ENCODE measurements around the gene HSPG2. TPM values are rescaled to one million over a fixed set of nuclear protein-coding genes. Genes with fewer than 3 reads are reported as not detected.

The HSPG2 gene
- total and polyA plus RNA-seq, 10 of the 15 experiments (the other 5 are each of a cell fraction or from before 2014, with no cell fraction given), result 0.30 to 3.4 (median 0.73) TPM; not detected in 2

- in situ Hi-C loops (cut with MboI) (loop anchor here (25.0 kb wide), 1 partner anchor 1805 kb away; no protein-coding TSS in a partner anchor), intact Hi-C loops (cut with micrococcal nuclease; ENCODE audit: unreplicated experiment) (loop anchor here (5.0 to 10.0 kb wide), 2 partner anchors 80 to 182 kb away; no protein-coding TSS in a partner anchor)
- DNase-seq (ENCODE audit: low read depth, low spot score), result peak; percentile 74
- TF ChIP-seq, protein P1, sequence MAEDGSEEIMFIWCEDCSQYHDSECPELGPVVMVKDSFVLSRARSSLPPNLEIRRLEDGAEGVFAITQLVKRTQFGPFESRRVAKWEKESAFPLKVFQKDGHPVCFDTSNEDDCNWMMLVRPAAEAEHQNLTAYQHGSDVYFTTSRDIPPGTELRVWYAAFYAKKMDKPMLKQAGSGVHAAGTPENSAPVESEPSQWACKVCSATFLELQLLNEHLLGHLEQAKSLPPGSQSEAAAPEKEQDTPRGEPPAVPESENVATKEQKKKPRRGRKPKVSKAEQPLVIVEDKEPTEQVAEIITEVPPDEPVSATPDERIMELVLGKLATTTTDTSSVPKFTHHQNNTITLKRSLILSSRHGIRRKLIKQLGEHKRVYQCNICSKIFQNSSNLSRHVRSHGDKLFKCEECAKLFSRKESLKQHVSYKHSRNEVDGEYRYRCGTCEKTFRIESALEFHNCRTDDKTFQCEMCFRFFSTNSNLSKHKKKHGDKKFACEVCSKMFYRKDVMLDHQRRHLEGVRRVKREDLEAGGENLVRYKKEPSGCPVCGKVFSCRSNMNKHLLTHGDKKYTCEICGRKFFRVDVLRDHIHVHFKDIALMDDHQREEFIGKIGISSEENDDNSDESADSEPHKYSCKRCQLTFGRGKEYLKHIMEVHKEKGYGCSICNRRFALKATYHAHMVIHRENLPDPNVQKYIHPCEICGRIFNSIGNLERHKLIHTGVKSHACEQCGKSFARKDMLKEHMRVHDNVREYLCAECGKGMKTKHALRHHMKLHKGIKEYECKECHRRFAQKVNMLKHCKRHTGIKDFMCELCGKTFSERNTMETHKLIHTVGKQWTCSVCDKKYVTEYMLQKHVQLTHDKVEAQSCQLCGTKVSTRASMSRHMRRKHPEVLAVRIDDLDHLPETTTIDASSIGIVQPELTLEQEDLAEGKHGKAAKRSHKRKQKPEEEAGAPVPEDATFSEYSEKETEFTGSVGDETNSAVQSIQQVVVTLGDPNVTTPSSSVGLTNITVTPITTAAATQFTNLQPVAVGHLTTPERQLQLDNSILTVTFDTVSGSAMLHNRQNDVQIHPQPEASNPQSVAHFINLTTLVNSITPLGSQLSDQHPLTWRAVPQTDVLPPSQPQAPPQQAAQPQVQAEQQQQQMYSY (CRISPR knock-in tag; IDR thresholded peaks at IDR 0.05), result no peak
- no peak for TF ChIP-seq EZH2 (IDR thresholded peaks at IDR 0.05; ENCODE audit: borderline replicate concordance, control insufficient read depth, low read depth, low read length)
- TF ChIP-seq IRF4 (IDR thresholded peaks at IDR 0.05; ENCODE audit: low read depth, low read length), result no peak
- no peak for TF ChIP-seq CHD4 (IDR thresholded peaks at IDR 0.05)
- TF ChIP-seq ASH2L (IDR thresholded peaks at IDR 0.05; ENCODE audit: borderline replicate concordance, low read depth), result no peak
- TF ChIP-seq FOS (IDR thresholded peaks at IDR 0.05; ENCODE audit: borderline replicate concordance, extremely low read depth, insufficient read length), result no peak
- TF ChIP-seq SMAD5 (IDR thresholded peaks at IDR 0.05; ENCODE audit: low read depth), result no peak
- no peak for TF ChIP-seq ZNF207 (IDR thresholded peaks at IDR 0.05; ENCODE audit: borderline replicate concordance)
- TF ChIP-seq ELK1 (IDR thresholded peaks at IDR 0.05; ENCODE audit: low read depth, low read length), result no peak
- peak; percentile 96 for TF ChIP-seq ATF7 (IDR thresholded peaks at IDR 0.05; ENCODE audit: low read depth)
- TF ChIP-seq RUNX3 (IDR thresholded peaks at IDR 0.05; ENCODE audit: low read length), result peak; percentile 93
- TF ChIP-seq SRF (IDR thresholded peaks at IDR 0.05; ENCODE audit: low read depth in 2 of 2, low read length in 2 of 2), result no peak
- peak; percentile 23; the same call in 1 of the 2 replicates for TF ChIP-seq CHD2 (IDR thresholded peaks at IDR 0.05; ENCODE audit: borderline replicate concordance, low read depth, low read length)
- no peak for TF ChIP-seq RBBP5 (conservative IDR thresholded peaks at IDR 0.05)
- TF ChIP-seq SUZ12 (IDR thresholded peaks at IDR 0.05; ENCODE audit: unreplicated experiment), result no peak
- TF ChIP-seq POLR2AphosphoS2 (IDR thresholded peaks at IDR 0.05; ENCODE audit: low read depth, low read length), result no peak
- TF ChIP-seq PBX3 (IDR thresholded peaks at IDR 0.05; ENCODE audit: insufficient replicate concordance, low read depth, low read length), result no peak
- peak; percentile 97 for TF ChIP-seq ZNF384 (IDR thresholded peaks at IDR 0.05; ENCODE audit: borderline replicate concordance, low read depth, low read length)
- peak; percentile 88 for TF ChIP-seq CREM (IDR thresholded peaks at IDR 0.05; ENCODE audit: low read depth)
Measured at GRCh38 chr1:21782349-21782867, 154.7 kb downstream of the HSPG2 start.

More at GRCh38 chr1:21782349-21782867, 154.7 kb downstream of the HSPG2 start:
- SMC1A ChIA-PET (ENCODE audit: uncharacterized antibody, unreplicated experiment), result interaction anchor here (0.6 to 5.3 kb wide), 21 partner anchors 9 to 243 kb away, joined by 3 to 121 read pairs (median 5); no protein-coding TSS in a partner anchor
- H2AFZ ChIP-seq (ENCODE audit: control insufficient read depth, low read depth, low read length), result peak overlapping the region; percentile 16; the same call in 1 of the 2 replicates
- CTCF ChIA-PET, result interaction anchor here (0.7 to 3.4 kb wide), 26 partner anchors 9 to 243 kb away, joined by 3 to 50 read pairs (median 4); partner anchors contain the start of gene RAP1GAP
- POLR2A ChIA-PET, result interaction anchor here (0.6 to 4.2 kb wide), 20 partner anchors 9 to 484 kb away, joined by 3 to 107 read pairs (median 4); no protein-coding TSS in a partner anchor
- FAIRE-seq (no peak), ATAC-seq (peak; percentile 29)
- BruUV-seq (replicated peaks), result TSS peak; percentile 90
- no peaks in the 10 kb centered on the region for H3K27me3 ChIP-seq (replicated peaks in 1 of 2; ENCODE audit: control insufficient read depth in 2 of 2, insufficient read depth in 2 of 2, low read length in 1 of 2)
- H3K4me2 ChIP-seq (ENCODE audit: control insufficient read depth, insufficient read depth), result peak overlapping the region; percentile 29; the same call in 1 of the 2 replicates
- H3K9ac ChIP-seq (ENCODE audit: control insufficient read depth, insufficient read depth, low read length), result peak overlapping the region; percentile 100
- WGBS (ENCODE audit: insufficient coverage, insufficient replicate concordance, low lambda C conversion rate, missing lambda C conversion rate), result under 1% methylated on average over 36 of the region's 37 CpGs
- RAD21 ChIA-PET (ENCODE audit: unreplicated experiment), result interaction anchor here (0.9 to 4.0 kb wide), 23 partner anchors 9 to 437 kb away, joined by 3 to 100 read pairs (median 4); partner anchors contain the start of gene CDC42
- H3K27ac ChIP-seq (ENCODE audit: control insufficient read depth, insufficient read depth), result peak overlapping the region; percentile 100
- H3K36me3 ChIP-seq (ENCODE audit: control insufficient read depth in 2 of 2, insufficient read depth in 2 of 2, low read length in 1 of 2), result no peaks in the 10 kb centered on the region
- peak overlapping the region; percentile 73 for H3K4me3 ChIP-seq
- peaks cover 57% of the 10 kb centered on the region for H3K79me2 ChIP-seq (ENCODE audit: control insufficient read depth, insufficient read depth, low read length)
- H3K9me3 ChIP-seq (replicated peaks; ENCODE audit: control insufficient read depth, insufficient read depth, low read length), result no peaks in the 10 kb centered on the region; the same call in 1 of the 3 replicates
- H4K20me1 ChIP-seq (ENCODE audit: control insufficient read depth, insufficient read depth), result no peaks in the 10 kb centered on the region
- 0 out of 2 replicates have a peak, but pooled peaks cover 4% of the 10 kb centered on the region for H3K4me1 ChIP-seq (ENCODE audit: control insufficient read depth, insufficient read depth, low read length)

Measured in GM12878 (cell line).